Inflammatory macrophage (primary cell): Measurements from ENCODE around the gene BOLA2B.
"Not testable (repeated sequence)": the region's sequence is repeated elsewhere in the genome, so short reads cannot be mapped to it uniquely, and the experiment has no call there.

Source experiments
- DNase-seq, 2 donors: peaks; one replicate each; pipeline ENCODE4 v3.0.0-alpha.2; 2020 to 2022
- total RNA-seq, 18 experiments: gene quantifications; one replicate each; lab custom pipeline; 2026; ENCODE audit warnings: mixed read lengths in 6 of 18, inconsistent platforms in 2 of 18; lab: John Stamatoyannopoulos, UW

Gene BOLA2B
- total RNA-seq: 0 to 0.04 (median 0) reads per million in 18 experiments

GRCh38 chr16:30193615-30194014 is at the start of gene BOLA2B, which contains the start of gene SLX1A:
TSS of gene BOLA2B (minus strand) at chr16:30193666. CDS start at chr16:30193595, 71 bp downstream.
TSS of gene SLX1A (plus strand) at chr16:30193875. CDS start at chr16:30194085, 210 bp downstream.
- not testable (repeated sequence) for DNase-seq

- not testable (repeated sequence) for DNase-seq
Observed at GRCh38 chr16:30217082-30217481, 23.6 kb upstream of the BOLA2B start.

DNA sequence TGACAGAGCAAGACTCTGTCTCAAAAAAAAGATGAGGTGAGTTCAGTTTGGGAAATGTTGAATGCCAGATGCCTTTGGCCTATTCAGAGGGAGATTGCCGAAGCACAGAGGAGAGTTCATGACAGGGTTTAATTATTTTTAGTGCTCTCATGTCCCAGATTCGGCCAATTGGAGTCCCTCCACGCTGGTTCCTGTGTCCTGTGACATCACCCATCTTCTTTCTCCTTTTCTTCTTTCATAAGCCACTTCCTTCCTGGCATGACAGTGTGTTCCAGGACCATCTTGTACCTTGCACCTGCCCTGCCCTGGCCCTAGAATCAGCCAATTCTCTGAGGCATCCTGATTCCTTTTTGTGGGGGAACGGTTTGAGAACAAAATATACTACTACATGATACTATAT is 17.9 kb upstream of the BOLA2B start:
- DNase-seq: not testable (repeated sequence)

DNA sequence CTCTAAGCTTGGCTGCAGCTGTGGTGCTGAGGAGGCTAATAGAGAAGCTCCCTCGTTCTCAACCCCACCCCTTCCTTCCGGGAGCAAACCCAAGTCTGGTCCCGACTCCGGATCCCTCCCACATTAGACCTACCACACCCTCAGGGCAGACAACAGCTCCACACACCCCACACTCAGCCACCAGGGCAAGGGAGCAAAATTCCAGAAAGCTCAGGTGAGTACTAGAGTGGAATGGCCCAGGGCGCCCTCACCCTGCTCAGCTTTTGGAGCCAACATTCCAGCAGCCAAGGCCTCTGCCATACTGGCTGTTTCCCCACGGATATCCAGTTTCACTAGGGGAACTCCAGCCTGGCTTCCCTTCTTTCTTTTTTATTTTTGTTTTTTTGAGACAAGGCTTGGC is 15.6 kb upstream of the BOLA2B start:
- not testable (repeated sequence) for DNase-seq

GRCh38 chr16:30207063-30207704 is 13.7 kb upstream of the BOLA2B start:
- DNase-seq: not testable (repeated sequence)

DNA sequence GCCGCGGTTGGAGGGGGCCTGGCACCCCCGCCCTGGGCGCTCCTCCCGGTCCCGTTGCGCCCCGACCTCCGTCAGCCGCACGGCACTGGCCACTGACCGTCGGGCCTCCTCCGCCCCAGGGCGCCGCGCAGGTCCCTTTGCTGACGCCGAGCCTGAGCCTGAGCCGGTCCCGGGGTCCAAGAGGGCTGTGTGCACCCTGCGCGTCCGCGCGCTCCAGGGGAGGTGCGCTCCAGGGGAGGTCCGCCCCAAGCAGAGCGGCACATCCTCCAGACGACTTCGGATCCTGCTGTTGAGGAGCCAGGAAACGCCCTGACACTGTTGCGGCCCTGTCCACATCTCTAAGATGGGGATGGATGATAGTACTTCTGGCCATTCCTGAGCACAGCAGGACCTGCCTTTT is 12.8 kb upstream of the BOLA2B start:
- DNase-seq: not testable (repeated sequence)

DNA sequence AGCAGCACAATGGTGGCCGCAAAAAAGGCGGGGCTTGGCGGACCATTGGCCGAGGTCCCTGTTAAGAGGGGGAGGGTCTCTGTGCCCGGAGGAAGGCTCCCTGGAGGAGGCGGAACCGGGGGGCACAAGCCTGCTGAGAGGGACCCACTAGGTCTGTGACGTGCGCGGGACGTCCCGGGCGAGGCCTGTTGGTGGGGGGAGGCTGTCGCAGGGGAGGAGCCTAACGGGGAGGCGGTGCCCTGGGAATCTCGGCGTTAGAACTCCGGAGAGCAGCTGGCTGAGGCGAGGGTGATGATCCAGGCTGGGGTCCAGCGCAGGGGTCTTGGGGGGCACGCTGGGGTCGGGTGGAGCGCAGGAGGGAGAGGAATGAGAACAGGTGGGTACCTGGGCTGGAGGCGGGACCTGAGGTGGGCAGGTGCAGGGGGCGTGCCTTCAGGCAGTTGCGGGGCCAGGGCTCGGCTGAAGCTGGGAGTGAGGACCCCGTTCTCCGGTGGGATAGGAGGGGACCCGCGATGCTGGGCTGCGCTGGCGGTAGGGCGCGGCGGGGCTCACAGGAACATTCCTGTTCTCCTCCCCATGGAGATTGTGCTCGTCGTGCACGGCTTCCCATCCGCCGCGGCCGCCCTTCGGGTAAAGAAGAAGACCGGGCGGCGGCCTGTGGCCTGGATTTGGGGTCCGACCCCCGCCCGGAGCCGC is 12.2 kb upstream of the BOLA2B start:
- DNase-seq: not testable (repeated sequence)

DNA sequence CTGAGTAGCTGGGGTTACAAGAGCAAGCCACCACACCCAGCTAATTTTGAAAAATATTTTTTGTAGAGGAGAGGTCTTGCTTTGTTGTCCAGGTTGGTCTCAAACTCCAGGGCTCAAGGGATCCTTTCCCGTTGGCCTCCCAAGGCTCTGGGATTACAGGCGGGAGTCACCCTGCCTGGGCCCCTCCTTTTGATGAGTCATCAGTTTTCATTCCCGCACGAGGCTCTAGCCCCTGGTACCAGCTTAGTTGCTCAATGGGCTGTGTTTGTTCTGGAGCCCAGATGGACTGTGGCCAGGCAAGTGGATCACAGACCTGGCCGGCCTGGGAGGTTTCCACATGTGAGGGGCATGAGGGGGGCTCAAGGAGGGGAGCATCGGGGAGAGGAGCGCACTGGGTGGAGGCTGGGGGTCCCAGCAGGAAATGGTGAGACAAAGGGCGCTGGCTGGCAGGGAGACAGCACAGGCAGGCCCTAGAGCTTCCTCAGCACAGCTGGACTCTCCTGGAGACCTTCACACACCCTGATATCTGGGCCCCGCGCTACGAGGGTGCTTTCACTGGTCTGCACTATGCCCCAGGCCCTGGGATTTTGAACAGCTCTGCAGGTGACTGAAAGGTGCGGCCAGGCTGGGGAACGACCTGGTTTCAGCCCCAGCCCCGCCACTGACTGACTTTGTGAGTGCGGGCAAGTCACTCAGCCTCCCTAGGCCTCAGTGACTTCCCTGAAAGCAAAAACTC is 6.3 kb upstream of the BOLA2B start:
- DNase-seq: not testable (repeated sequence)

GRCh38 chr16:30199049-30199448 is 5.6 kb upstream of the BOLA2B start, which contains the start of gene SULT1A3:
TSS of gene SULT1A3 (plus strand) at chr16:30199255. CDS start at chr16:30200729, 1,474 bp downstream.
- DNase-seq: not testable (repeated sequence)

DNA sequence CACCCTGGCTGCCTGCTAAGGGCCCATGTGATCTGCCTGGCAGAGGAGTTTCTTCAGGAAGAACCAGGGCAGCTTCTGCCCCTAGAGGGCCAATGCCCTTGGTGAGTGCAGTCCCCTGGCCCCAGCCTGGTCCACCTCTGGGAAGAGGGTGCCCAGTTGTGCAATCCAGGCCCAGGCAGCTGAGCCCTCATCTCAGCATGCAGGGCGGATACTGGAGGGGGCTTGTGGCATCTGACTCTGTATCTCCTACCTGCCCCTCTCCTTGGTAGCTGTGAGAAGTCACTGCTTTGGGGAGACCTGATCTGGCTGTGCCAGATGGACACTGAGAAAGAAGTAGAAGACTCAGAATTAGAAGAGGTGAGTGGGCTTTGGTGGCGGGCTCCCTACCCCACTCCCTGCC is 3.5 kb upstream of the BOLA2B start:
- not testable (repeated sequence) for DNase-seq

DNA sequence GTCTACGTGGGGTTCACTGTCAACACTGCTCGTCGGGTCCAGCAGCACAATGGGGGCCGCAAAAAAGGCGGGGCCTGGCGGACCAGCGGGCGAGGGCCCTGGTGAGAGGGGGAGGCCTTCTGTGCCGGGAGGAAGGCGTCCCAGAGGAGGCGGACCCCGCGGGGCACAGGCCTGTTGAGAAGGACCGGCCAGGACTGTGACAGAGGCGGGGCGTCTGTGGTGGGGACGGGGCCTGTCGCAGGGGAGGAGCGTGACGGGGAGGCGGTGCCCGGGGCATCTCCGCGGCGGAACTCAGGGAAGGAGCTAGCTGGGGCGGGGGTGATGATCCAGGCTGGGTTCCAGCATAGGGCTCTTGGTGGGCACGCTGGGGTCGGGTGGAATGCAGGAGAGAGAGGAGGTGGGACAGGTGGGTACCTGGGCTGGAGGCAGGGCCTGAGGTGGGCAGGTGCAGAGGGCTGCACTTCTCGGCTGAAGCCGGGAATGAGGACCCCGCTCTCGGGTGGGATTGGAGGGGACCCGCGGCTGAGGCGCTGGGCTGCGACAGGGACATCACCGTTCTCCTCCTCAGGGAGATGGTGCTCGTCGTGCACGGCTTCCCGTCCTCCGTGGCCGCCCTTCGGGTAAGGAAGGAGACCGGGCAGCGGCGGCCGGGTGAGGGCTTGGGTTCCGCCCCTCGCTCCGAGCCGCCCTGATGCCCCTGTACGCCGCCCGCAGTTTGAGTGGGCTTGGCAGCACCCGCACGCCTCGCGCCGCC is 883 bp upstream of the BOLA2B start:
- DNase-seq: not testable (repeated sequence)

DNA sequence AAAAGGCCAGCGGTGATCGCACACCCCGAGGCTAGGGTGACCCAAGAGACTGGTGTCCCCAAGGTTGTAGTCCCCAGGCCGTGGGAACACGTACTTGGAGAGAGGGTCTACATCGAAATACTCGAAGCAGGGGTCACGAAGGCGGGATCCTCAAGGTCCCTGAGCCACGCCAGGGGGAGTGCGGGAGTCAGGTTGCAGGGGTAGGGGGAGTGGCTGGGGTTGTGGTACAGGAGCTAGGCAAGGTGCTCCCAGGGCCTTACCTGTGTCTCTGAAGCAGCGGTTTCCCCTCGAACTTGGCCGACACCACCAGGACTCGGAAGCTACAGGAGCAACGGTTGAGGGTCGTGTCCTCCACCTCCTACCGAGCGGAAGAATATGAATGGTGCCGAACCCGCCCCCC is 368 bp downstream of the BOLA2B start:
- DNase-seq: not testable (repeated sequence)

- not testable (repeated sequence) for DNase-seq
Observed at GRCh38 chr16:30191158-30191557, 2.3 kb downstream of the BOLA2B start.

GRCh38 chr16:30187971-30188561 is 5.4 kb downstream of the BOLA2B start:
- DNase-seq: no peak

DNA sequence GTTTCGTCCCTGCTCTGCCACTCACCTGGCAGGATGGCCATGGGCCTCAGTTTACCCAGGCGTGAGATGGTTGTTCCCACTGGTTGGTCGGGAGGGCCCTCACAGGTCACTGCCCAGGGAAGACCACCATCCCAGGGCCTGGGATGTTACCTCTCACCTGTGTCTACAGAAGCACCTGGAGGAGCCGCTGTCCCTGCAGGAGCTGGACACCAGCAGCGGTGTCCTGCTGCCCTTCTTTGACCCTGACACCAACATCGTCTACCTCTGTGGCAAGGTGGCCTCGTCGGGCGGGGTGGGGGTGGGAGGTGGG is 6.0 kb downstream of the BOLA2B start:
- no peak for DNase-seq

DNA sequence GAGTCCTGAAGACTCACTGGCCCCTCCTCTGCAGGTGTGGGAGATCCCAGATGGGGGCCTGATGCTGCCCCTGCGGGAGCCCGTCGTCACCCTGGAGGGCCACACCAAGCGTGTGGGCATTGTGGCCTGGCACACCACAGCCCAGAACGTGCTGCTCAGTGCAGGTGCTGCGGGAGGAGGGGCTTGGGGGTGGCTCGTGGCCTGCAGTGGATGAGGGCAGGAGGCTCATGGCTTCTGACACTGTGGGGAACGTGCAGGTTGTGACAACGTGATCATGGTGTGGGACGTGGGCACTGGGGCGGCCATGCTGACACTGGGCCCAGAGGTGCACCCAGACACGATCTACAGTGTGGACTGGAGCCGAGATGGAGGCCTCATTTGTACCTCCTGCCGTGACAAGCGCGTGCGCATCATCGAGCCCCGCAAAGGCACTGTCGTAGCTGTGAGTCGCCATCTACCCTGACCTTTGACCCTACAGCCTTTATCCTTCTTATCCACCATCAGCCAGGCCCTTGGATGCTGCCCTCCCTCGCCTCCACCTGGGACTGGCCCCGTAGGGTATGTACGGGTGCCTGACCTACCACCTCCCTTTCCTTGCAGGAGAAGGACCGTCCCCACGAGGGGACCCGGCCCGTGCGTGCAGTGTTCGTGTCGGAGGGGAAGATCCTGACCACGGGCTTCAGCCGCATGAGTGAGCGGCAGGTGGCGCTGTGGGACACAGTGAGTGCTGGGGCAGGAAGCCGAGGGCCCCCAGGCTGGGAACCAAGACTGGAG is 6.5 kb downstream of the BOLA2B start:
- peak; percentile 68 to 76 for DNase-seq

GRCh38 chr16:30186444-30186781 is 7.1 kb downstream of the BOLA2B start:
- peak in 1 of 2 donors; percentile 50 for DNase-seq

- peak; percentile 79 to 80 for DNase-seq
Observed at GRCh38 chr16:30185683-30186421, 7.6 kb downstream of the BOLA2B start.

- DNase-seq: peak; percentile 53 to 64
Observed at GRCh38 chr16:30184891-30185682, 8.4 kb downstream of the BOLA2B start.
